Mesothelial cell of epicardium (in vitro differentiated cells): ENCODE data around the gene SLC1A3. TPM values are rescaled to one million over a fixed set of nuclear protein-coding genes. Genes with fewer than 3 reads are reported as not detected.
"Not testable (repeated sequence)": the region's sequence is repeated elsewhere in the genome, so short reads cannot be mapped to it uniquely, and the experiment has no call there.

Experiments
- DNase-seq, 2 experiments: peaks; one replicate each; pipeline ENCODE4 v3.0.0; 2021; ENCODE audit warnings: low spot score in 2 of 2; ENCODE audit not compliant: unreplicated experiment in 2 of 2
- H3K27ac Mint-ChIP-seq: 2 replicates; pipeline ENCODE4 v1.8.0; 2021; ENCODE audit warnings: mixed read lengths
- H3K27me3 Mint-ChIP-seq: 2 replicates; pipeline ENCODE4 v1.8.0; 2021; ENCODE audit warnings: low read depth, mixed read lengths
- H3K36me3 Mint-ChIP-seq: 2 replicates; pipeline ENCODE4 v1.8.0; 2021; ENCODE audit warnings: mixed read lengths
- H3K4me1 Mint-ChIP-seq: 2 replicates; pipeline ENCODE4 v1.8.0; 2021; ENCODE audit warnings: mixed read lengths
- H3K4me3 Mint-ChIP-seq: 2 replicates; pipeline ENCODE4 v1.8.0; 2021; ENCODE audit warnings: mild to moderate bottlenecking, moderate library complexity, mixed read lengths
- H3K9me3 Mint-ChIP-seq: 2 replicates; pipeline ENCODE4 v1.8.0; 2021; ENCODE audit warnings: mixed read lengths
- total RNA-seq: library from RNA; stranded (reverse); gene quantifications from 3 replicates; pipeline ENCODE4 v1.2.1, GENCODE V29; 2021
- TF ChIP-seq, protein P1 (sequence below): fragments of 200-600 bp; sonication (generic); IDR thresholded peaks from one replicate; pipeline ENCODE4 v1.5.0; 2021; ENCODE audit warnings: antibody characterized with exemption; ENCODE audit not compliant: unreplicated experiment

The SLC1A3 gene
- total RNA-seq, 1 donor from 2014 or later: 56.3 TPM

GRCh38 chr5:36643162-36643561, 36.8 kb downstream of the SLC1A3 start:
- no peak for DNase-seq
- Mint-ChIP-seq H3K36me3 (peaks cover 17% of the 10 kb centered on the region), H3K27me3 (no peaks in the 10 kb centered on the region), H3K27ac (no peak overlapping the region), H3K9me3 (no peaks in the 10 kb centered on the region), H3K4me1 (peaks cover 36% of the 10 kb centered on the region), H3K4me3 (no peak overlapping the region)
- TF ChIP-seq, protein P1, sequence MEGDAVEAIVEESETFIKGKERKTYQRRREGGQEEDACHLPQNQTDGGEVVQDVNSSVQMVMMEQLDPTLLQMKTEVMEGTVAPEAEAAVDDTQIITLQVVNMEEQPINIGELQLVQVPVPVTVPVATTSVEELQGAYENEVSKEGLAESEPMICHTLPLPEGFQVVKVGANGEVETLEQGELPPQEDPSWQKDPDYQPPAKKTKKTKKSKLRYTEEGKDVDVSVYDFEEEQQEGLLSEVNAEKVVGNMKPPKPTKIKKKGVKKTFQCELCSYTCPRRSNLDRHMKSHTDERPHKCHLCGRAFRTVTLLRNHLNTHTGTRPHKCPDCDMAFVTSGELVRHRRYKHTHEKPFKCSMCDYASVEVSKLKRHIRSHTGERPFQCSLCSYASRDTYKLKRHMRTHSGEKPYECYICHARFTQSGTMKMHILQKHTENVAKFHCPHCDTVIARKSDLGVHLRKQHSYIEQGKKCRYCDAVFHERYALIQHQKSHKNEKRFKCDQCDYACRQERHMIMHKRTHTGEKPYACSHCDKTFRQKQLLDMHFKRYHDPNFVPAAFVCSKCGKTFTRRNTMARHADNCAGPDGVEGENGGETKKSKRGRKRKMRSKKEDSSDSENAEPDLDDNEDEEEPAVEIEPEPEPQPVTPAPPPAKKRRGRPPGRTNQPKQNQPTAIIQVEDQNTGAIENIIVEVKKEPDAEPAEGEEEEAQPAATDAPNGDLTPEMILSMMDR: no peak

DNA sequence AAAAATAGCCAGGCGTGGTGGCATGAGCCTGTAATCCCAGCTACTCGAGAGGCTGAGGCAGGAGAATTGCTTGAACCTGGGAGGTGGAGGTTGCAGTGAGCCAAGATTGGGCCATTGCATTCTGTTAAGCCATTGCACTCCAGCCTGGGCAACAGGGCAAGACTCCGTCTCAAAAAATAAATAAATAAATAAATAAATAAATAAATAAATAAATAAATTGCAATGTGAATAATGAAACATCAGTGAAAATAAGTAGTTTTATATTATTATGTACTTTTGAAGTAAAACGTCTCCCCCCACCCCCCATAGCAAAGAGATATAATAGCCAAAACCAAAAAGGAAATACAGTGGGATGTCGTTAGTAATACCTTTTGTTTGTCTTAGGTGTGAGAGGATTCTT, 37.4 kb downstream of the SLC1A3 start:
- Mint-ChIP-seq H3K4me1 (peaks cover 35% of the 10 kb centered on the region), H3K36me3 (peaks cover 14% of the 10 kb centered on the region)
- H3K27ac Mint-ChIP-seq, H3K9me3 Mint-ChIP-seq, H3K4me3 Mint-ChIP-seq, DNase-seq, H3K27me3 Mint-ChIP-seq: not testable (repeated sequence)

GRCh38 chr5:36644727-36645126, 38.3 kb downstream of the SLC1A3 start:
- H3K9me3 Mint-ChIP-seq: no peaks in the 10 kb centered on the region
- no peak for DNase-seq
- H3K4me3 Mint-ChIP-seq: no peak overlapping the region
- peaks cover 30% of the 10 kb centered on the region for H3K4me1 Mint-ChIP-seq
- H3K36me3 Mint-ChIP-seq: peaks cover 18% of the 10 kb centered on the region
- TF ChIP-seq, protein P1: no peak
- no peaks in the 10 kb centered on the region for H3K27me3 Mint-ChIP-seq
- peak overlapping the region; percentile 87 for H3K27ac Mint-ChIP-seq

GRCh38 chr5:36646100-36646499, 39.7 kb downstream of the SLC1A3 start:
- TF ChIP-seq, protein P1: no peak
- peaks cover 23% of the 10 kb centered on the region for H3K4me1 Mint-ChIP-seq
- no peak for DNase-seq
- no peak overlapping the region for H3K4me3 Mint-ChIP-seq
- no peaks in the 10 kb centered on the region for H3K9me3 Mint-ChIP-seq
- H3K36me3 Mint-ChIP-seq: peaks cover 18% of the 10 kb centered on the region
- peak overlapping the region; percentile 69 for H3K27ac Mint-ChIP-seq
- no peaks in the 10 kb centered on the region for H3K27me3 Mint-ChIP-seq

GRCh38 chr5:36646507-36647023, 40.2 kb downstream of the SLC1A3 start:
- TF ChIP-seq, protein P1: no peak
- H3K4me3 Mint-ChIP-seq: no peak overlapping the region
- peaks cover 20% of the 10 kb centered on the region for H3K36me3 Mint-ChIP-seq
- peak overlapping the region; percentile 54 for H3K27ac Mint-ChIP-seq
- no peak for DNase-seq
- no peaks in the 10 kb centered on the region for H3K27me3 Mint-ChIP-seq
- no peaks in the 10 kb centered on the region for H3K9me3 Mint-ChIP-seq
- H3K4me1 Mint-ChIP-seq: peaks cover 20% of the 10 kb centered on the region

DNA sequence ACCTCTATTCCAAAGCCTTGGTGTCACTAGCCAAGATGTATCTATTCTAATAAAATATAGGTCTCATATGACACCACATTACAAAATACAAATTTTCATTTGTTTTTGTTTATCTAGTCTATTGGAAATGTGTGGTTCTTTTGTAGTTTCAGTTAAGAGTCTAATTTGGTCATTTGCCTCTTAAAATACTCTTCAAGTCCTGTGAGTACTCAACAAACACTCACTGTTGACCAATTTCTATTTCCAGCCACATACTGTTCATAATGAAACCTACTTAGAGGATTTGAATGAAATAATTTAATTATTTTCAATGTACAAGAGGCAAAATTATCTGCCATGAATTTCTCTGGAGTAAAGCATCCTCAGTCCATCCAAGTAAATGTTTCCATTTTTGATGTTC, 40.6 kb downstream of the SLC1A3 start:
- Mint-ChIP-seq H3K36me3 (peaks cover 20% of the 10 kb centered on the region), H3K27ac (no peak overlapping the region), H3K9me3 (no peaks in the 10 kb centered on the region), H3K27me3 (no peaks in the 10 kb centered on the region), H3K4me1 (peaks cover 24% of the 10 kb centered on the region), H3K4me3 (no peak overlapping the region)
- TF ChIP-seq, protein P1: no peak
- no peak for DNase-seq
